Endodermal cell (in vitro differentiated cells): Measurements from ENCODE around the gene ARHGEF40. TPM values are rescaled to one million over a fixed set of nuclear protein-coding genes. Genes with fewer than 3 reads are reported as not detected.

Source experiments
- DNase-seq: peaks from one replicate; pipeline ENCODE4 v3.0.0-alpha.2; 2017
- H3K27ac ChIP-seq: 2 replicates; pipeline ENCODE4 v1.5.1; 2013; ENCODE audit warnings: mild to moderate bottlenecking, low read depth, low read length, moderate library complexity
- H3K27me3 ChIP-seq: 2 replicates; pipeline ENCODE4 v1.6.1; 2013; ENCODE audit warnings: mild to moderate bottlenecking, low read length, moderate library complexity; ENCODE audit not compliant: insufficient read depth, control insufficient read depth, poor library complexity, severe bottlenecking
- H3K36me3 ChIP-seq: 2 replicates; pipeline ENCODE4 v1.7.0; 2013; ENCODE audit warnings: mild to moderate bottlenecking, low read length, moderate library complexity; ENCODE audit not compliant: control insufficient read depth, insufficient read depth
- H3K4me1 ChIP-seq: one replicate; pipeline ENCODE4 v1.7.0; 2013; ENCODE audit warnings: low read length; ENCODE audit not compliant: control insufficient read depth, insufficient read depth
- H3K4me3 ChIP-seq: 2 replicates; pipeline ENCODE4 v1.5.1; 2013; ENCODE audit warnings: mild to moderate bottlenecking, low read length, moderate library complexity
- H3K9ac ChIP-seq: 2 replicates; pipeline ENCODE4 v1.6.1; 2013; ENCODE audit warnings: mild to moderate bottlenecking, low read length, moderate library complexity; ENCODE audit not compliant: poor library complexity, severe bottlenecking; ENCODE audit errors: extremely low read depth
- H3K9me3 ChIP-seq: 2 replicates; pipeline ENCODE4 v1.6.1; 2013; ENCODE audit warnings: mild to moderate bottlenecking, low read length, moderate library complexity; ENCODE audit not compliant: control insufficient read depth
- H3K27ac Mint-ChIP-seq: 2 replicates; pipeline ENCODE4 v1.8.0; 2020; ENCODE audit warnings: mixed read lengths
- H3K27me3 Mint-ChIP-seq: 2 replicates; pipeline ENCODE4 v1.8.0; 2021; ENCODE audit warnings: mild to moderate bottlenecking, mixed read lengths; ENCODE audit not compliant: insufficient read depth
- H3K36me3 Mint-ChIP-seq: 2 replicates; pipeline ENCODE4 v1.8.0; 2020; ENCODE audit warnings: low read depth, mixed read lengths
- H3K4me1 Mint-ChIP-seq: 2 replicates; pipeline ENCODE4 v1.8.0; 2020; ENCODE audit warnings: mixed read lengths
- H3K4me3 Mint-ChIP-seq: 2 replicates; pipeline ENCODE4 v1.8.0; 2020; ENCODE audit warnings: mild to moderate bottlenecking, moderate library complexity, mixed read lengths
- H3K9me3 Mint-ChIP-seq: 2 replicates; pipeline ENCODE4 v1.8.0; 2020; ENCODE audit warnings: mild to moderate bottlenecking, mixed read lengths
- WGBS, 2 experiments: methylation state at CpG; one replicate each; pipeline versions ENCODE4 v1.1.5 to v1.1.7; 2013; ENCODE audit warnings: missing lambda C conversion rate in 2 of 2, mixed read lengths in 1 of 2; ENCODE audit not compliant: insufficient coverage in 1 of 2, insufficient read length in 1 of 2; 5-methylcytosine and 5-hydroxymethylcytosine counted together
- total RNA-seq, 2 donors: library from RNA; stranded (reverse); fragmentation: NEBNext Ultra II Directional in 1 of 2; extraction: Animal tissue kit (Norgen Biotek cat#: 25700) in 1 of 2; gene quantifications; 2 replicates in 1 of 2; 3 replicates in 1 of 2; pipeline ENCODE4 v1.2.1, GENCODE V29; 2021
- TF ChIP-seq, protein P1 (sequence below): fragments of 200-600 bp; sonication (generic); conservative IDR thresholded peaks from 2 replicates; pipeline ENCODE4 v1.5.0; 2021; ENCODE audit warnings: antibody characterized with exemption, mild to moderate bottlenecking

The ARHGEF40 gene
- total RNA-seq, 2 donors from 2014 or later: 71.1 to 73.5 TPM

DNA sequence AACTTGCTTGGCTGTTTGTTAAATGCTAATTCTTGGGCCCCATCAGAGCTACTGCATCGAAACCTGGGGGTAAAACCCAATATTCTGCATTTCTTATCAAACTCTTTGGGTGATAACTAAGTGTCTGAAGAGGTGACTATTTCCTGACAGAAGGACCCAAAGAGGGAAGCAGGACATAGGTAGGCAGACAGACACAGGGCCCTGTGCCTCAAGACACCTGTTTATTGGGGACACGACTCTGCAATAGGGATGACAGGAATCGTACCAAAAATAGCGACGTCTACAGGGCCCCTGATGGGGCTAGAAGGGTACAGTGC, 19.7 kb downstream of the ARHGEF40 start:
- H3K4me1 Mint-ChIP-seq: peaks cover 18% of the 10 kb centered on the region
- no peaks in the 10 kb centered on the region for H3K27me3 ChIP-seq
- H3K27ac Mint-ChIP-seq: no peak overlapping the region
- peak overlapping the region; percentile 55 for H3K27ac ChIP-seq
- peaks cover 12% of the 10 kb centered on the region for H3K4me1 ChIP-seq
- DNase-seq: no peak
- H3K4me3 Mint-ChIP-seq: no peak overlapping the region
- 81 to 88% methylated on average over 4 to 5 of the region's 5 CpGs for WGBS, 2 experiments
- H3K4me3 ChIP-seq: no peak overlapping the region
- peaks cover 63% of the 10 kb centered on the region for H3K36me3 Mint-ChIP-seq
- H3K9ac ChIP-seq: no peak overlapping the region
- TF ChIP-seq, protein P1, sequence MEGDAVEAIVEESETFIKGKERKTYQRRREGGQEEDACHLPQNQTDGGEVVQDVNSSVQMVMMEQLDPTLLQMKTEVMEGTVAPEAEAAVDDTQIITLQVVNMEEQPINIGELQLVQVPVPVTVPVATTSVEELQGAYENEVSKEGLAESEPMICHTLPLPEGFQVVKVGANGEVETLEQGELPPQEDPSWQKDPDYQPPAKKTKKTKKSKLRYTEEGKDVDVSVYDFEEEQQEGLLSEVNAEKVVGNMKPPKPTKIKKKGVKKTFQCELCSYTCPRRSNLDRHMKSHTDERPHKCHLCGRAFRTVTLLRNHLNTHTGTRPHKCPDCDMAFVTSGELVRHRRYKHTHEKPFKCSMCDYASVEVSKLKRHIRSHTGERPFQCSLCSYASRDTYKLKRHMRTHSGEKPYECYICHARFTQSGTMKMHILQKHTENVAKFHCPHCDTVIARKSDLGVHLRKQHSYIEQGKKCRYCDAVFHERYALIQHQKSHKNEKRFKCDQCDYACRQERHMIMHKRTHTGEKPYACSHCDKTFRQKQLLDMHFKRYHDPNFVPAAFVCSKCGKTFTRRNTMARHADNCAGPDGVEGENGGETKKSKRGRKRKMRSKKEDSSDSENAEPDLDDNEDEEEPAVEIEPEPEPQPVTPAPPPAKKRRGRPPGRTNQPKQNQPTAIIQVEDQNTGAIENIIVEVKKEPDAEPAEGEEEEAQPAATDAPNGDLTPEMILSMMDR: no peak
- H3K36me3 ChIP-seq: peaks cover 74% of the 10 kb centered on the region
- H3K9me3 ChIP-seq: no peaks in the 10 kb centered on the region
- H3K9me3 Mint-ChIP-seq: no peaks in the 10 kb centered on the region
- H3K27me3 Mint-ChIP-seq: peaks cover 9% of the 10 kb centered on the region

DNA sequence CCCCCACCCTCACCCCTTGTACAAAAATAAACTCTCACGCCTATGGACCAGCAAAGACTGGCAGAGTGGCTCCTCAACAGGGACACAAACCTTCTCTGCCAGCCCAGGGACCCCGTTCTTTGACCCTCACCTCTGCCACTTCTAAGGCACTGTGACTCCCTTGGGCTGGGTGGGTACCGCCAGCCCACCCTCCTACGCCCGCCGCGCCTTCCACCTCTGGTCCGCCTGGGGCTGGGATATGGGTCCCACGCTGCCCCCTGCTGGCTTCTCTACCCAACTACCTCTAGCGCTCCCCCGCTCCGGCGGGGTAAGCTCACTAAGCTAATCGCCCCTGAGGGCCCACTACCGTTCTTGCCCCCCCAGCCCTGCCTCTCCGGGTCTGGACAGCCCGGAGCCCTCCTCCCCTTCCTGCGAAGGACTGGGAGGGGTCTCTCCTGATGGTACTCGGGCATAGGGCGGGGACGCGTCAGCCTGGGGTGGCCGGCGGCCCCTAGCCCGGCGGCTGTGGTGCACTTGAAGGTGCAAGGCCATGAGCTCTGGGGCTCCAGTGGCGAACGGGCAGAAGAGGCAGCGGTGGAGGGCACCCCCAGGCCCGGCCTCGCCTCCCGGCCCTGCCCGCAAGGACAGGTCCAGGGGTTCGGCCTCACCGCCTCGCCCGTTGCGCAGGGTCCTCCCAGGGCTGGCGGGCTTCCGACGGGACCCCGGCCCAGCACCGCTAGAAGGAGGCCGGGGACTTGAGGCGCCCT, 20.3 kb downstream of the ARHGEF40 start:
- WGBS, 2 experiments: 92 to 97% methylated on average over 11 to 45 of the region's 45 CpGs
- Histone ChIP-seq H3K9ac (no peak overlapping the region), H3K9me3 (no peaks in the 10 kb centered on the region), H3K27me3 (no peaks in the 10 kb centered on the region), H3K4me3 (no peak overlapping the region), H3K36me3 (peaks cover 69% of the 10 kb centered on the region), H3K27ac (peak overlapping the region; percentile 55), H3K4me1 (peaks cover 14% of the 10 kb centered on the region)
- Mint-ChIP-seq H3K4me1 (peaks cover 23% of the 10 kb centered on the region), H3K9me3 (no peaks in the 10 kb centered on the region), H3K27ac (peak overlapping the region; percentile 70), H3K36me3 (peaks cover 59% of the 10 kb centered on the region), H3K4me3 (no peak overlapping the region), H3K27me3 (peaks cover 9% of the 10 kb centered on the region)
- peak; percentile 90 for DNase-seq
- TF ChIP-seq, protein P1: peak; percentile 82

- Histone ChIP-seq H3K27me3 (no peaks in the 10 kb centered on the region), H3K36me3 (peaks cover 62% of the 10 kb centered on the region), H3K4me1 (peaks cover 17% of the 10 kb centered on the region), H3K27ac (no peak overlapping the region), H3K9me3 (no peaks in the 10 kb centered on the region), H3K4me3 (no peak overlapping the region), H3K9ac (no peak overlapping the region)
- 96 to 98% methylated on average over 29 to 42 of the region's 45 CpGs for WGBS, 2 experiments
- Mint-ChIP-seq H3K36me3 (peaks cover 52% of the 10 kb centered on the region), H3K27ac (no peak overlapping the region), H3K4me1 (peaks cover 25% of the 10 kb centered on the region), H3K4me3 (no peak overlapping the region), H3K9me3 (no peaks in the 10 kb centered on the region), H3K27me3 (peaks cover 9% of the 10 kb centered on the region)
- DNase-seq: no peak
- TF ChIP-seq, protein P1: no peak
These were observed 21.0 kb downstream of the ARHGEF40 start for GRCh38 chr14:21090940-21091663.
